GM12878 (cell line): Measurements from ENCODE around the gene MBD6. TPM values are rescaled to one million over a fixed set of nuclear protein-coding genes. Genes with fewer than 3 reads are reported as not detected.

Experiments used
- ATAC-seq: fragments of 200-7000 bp; cut with Tn5 transposase; 3 replicates; pipeline ENCODE4 v1.9.1; 2020; ENCODE audit warnings: mild to moderate bottlenecking, moderate library complexity
- BruUV-seq: library from RNA; stranded (reverse); fragments of 400-500 nt; replicated peaks from 2 replicates; lab custom pipeline; 2021; lab: Mats Ljungman, UMichigan
- CTCF ChIA-PET: fragments of 300-600 bp; sonication (Branson Sonifier 250); formaldehyde crosslinking; extraction: SDS; loops from one replicate; lab custom pipeline; 2021; ENCODE audit warnings: inconsistent platforms; lab: Yijun Ruan, JAX
- POLR2A ChIA-PET: fragments of 350-600 bp; formaldehyde crosslinking; extraction: SDS; loops from one replicate; lab custom pipeline; 2021; ENCODE audit warnings: inconsistent platforms; lab: Charles Lee
- RAD21 ChIA-PET: fragments of 300-600 bp; sonication (Branson Sonifier 250); formaldehyde crosslinking; loops from one replicate; lab custom pipeline; 2023; ENCODE audit warnings: antibody characterized with exemption; ENCODE audit not compliant: unreplicated experiment; lab: Charles Lee
- SMC1A ChIA-PET: fragments of 300-600 bp; sonication (Branson Sonifier 250); formaldehyde crosslinking; loops from one replicate; lab custom pipeline; 2023; ENCODE audit not compliant: unreplicated experiment, uncharacterized antibody; lab: Charles Lee
- DNase-seq: peaks from one replicate; pipeline ENCODE4 v3.0.0-alpha.2; 2011; ENCODE audit warnings: low read depth, low spot score
- FAIRE-seq: peaks from 3 replicates; lab custom pipeline; 2011; peaks lifted over from hg19 to GRCh38; lab: Jason Lieb, UNC
- H2AFZ ChIP-seq: 2 replicates; pipeline ENCODE4 v1.6.0; 2011; ENCODE audit warnings: low read depth, low read length, control low read depth; ENCODE audit not compliant: control insufficient read depth
- H3K27ac ChIP-seq: 2 replicates; pipeline ENCODE4 v1.5.1; 2011; ENCODE audit warnings: control low read depth; ENCODE audit not compliant: control insufficient read depth, insufficient read depth
- H3K27me3 ChIP-seq, 2 experiments: replicated peaks in 1 of 2; 2 replicates each; pipeline versions ENCODE4 v1.6.0 to v1.6.1; 2011; ENCODE audit warnings: low read length in 1 of 2; ENCODE audit not compliant: control insufficient read depth in 2 of 2, insufficient read depth in 2 of 2
- H3K36me3 ChIP-seq, 2 experiments: 2 replicates each; pipeline ENCODE4 v1.5.1; 2011; ENCODE audit warnings: low read length in 1 of 2; ENCODE audit not compliant: control insufficient read depth in 2 of 2, insufficient read depth in 2 of 2
- H3K4me1 ChIP-seq: 2 replicates; pipeline ENCODE4 v1.6.1; 2011; ENCODE audit warnings: mild to moderate bottlenecking, low read length, moderate library complexity, mixed read lengths; ENCODE audit not compliant: control insufficient read depth, insufficient read depth
- H3K4me2 ChIP-seq: 2 replicates; pipeline ENCODE4 v1.6.0; 2011; ENCODE audit warnings: control low read depth; ENCODE audit not compliant: control insufficient read depth, insufficient read depth
- H3K4me3 ChIP-seq: fragments of 200-600 bp; sonication (generic); 2 replicates; pipeline ENCODE4 v1.5.1; 2016
- H3K79me2 ChIP-seq: 2 replicates; pipeline ENCODE4 v1.6.0; 2011; ENCODE audit warnings: low read length; ENCODE audit not compliant: control insufficient read depth, insufficient read depth
- H3K9ac ChIP-seq: 2 replicates; pipeline ENCODE4 v1.8.0; 2011; ENCODE audit warnings: low read length, control low read depth, mixed read lengths; ENCODE audit not compliant: control insufficient read depth, insufficient read depth
- H3K9me3 ChIP-seq: replicated peaks from 3 replicates; pipeline ENCODE4 v1.5.1; 2011; ENCODE audit warnings: mild to moderate bottlenecking, low read length; ENCODE audit not compliant: control insufficient read depth, insufficient read depth
- H4K20me1 ChIP-seq: 2 replicates; pipeline ENCODE4 v1.6.0; 2011; ENCODE audit not compliant: control insufficient read depth, insufficient read depth
- BHLHE40 ChIP-seq, 2 experiments: fragments of 450-650 bp in 1 of 2; IDR thresholded peaks; 2 replicates each; pipeline ENCODE4 v1.6.1; 2011 to 2017; ENCODE audit warnings: low read depth in 2 of 2, borderline replicate concordance in 1 of 2, improper control_type of control experiment in 1 of 2, low read length in 1 of 2, mild to moderate bottlenecking in 1 of 2
- DPF2 ChIP-seq: fragments of 450-650 bp; IDR thresholded peaks from 2 replicates; pipeline ENCODE4 v1.6.1; 2017; ENCODE audit warnings: mild to moderate bottlenecking
- ETV6 ChIP-seq, 2 experiments: fragments of 450-650 bp in 1 of 2; IDR thresholded peaks in 1 of 2; conservative IDR thresholded peaks in 1 of 2; 2 replicates each; pipeline ENCODE4 v1.6.1; 2014; ENCODE audit warnings: antibody characterized with exemption in 1 of 2, borderline replicate concordance in 1 of 2, low read depth in 1 of 2, mild to moderate bottlenecking in 1 of 2, moderate library complexity in 1 of 2
- GATAD2B ChIP-seq: fragments of 450-650 bp; conservative IDR thresholded peaks from 2 replicates; pipeline ENCODE4 v1.6.1; 2017; ENCODE audit warnings: low read depth, mild to moderate bottlenecking, moderate library complexity
- IKZF1 ChIP-seq: fragments of 450-650 bp; conservative IDR thresholded peaks from 2 replicates; pipeline ENCODE4 v1.6.1; 2017; ENCODE audit warnings: antibody characterized with exemption, mild to moderate bottlenecking
- IRF4 ChIP-seq: IDR thresholded peaks from 2 replicates; pipeline ENCODE4 v1.6.1; 2011; ENCODE audit warnings: low read depth, low read length
- MTA3 ChIP-seq: IDR thresholded peaks from 2 replicates; pipeline ENCODE4 v1.6.1; 2012; ENCODE audit warnings: low read length, inconsistent platforms, borderline replicate concordance
- NFYA ChIP-seq: IDR thresholded peaks from 2 replicates; pipeline ENCODE4 v1.6.1; 2011; ENCODE audit warnings: low read depth, mild to moderate bottlenecking, low read length, improper control_type of control experiment, borderline replicate concordance
- RAD21 ChIP-seq: IDR thresholded peaks from 2 replicates; pipeline ENCODE4 v1.6.1; 2011; ENCODE audit warnings: mild to moderate bottlenecking, low read depth, low read length, moderate library complexity; ENCODE audit not compliant: insufficient read depth
- ZNF24 ChIP-seq: fragments of 450-650 bp; IDR thresholded peaks from 2 replicates; pipeline ENCODE4 v1.6.1; 2017; ENCODE audit warnings: antibody characterized with exemption, mild to moderate bottlenecking
- WGBS: methylation state at CpG from one replicate; pipeline ENCODE4 v1.1.6; 2016; ENCODE audit warnings: low lambda C conversion rate; ENCODE audit not compliant: insufficient replicate concordance, insufficient coverage; ENCODE audit errors: missing lambda C conversion rate; 5-methylcytosine and 5-hydroxymethylcytosine counted together
- in situ Hi-C: fragments of 300-500 bp; cut with MboI; formaldehyde crosslinking; loops from 9 replicates; pipeline ENCODE4 v1.14.3; 2018; ENCODE audit warnings: mixed read lengths
- intact Hi-C: fragments of 100-400 bp; cut with micrococcal nuclease; formaldehyde crosslinking; loops from one replicate; pipeline ENCODE4 v1.14.2; 2022; ENCODE audit not compliant: unreplicated experiment
- polyA plus RNA-seq, 11 experiments: library from polyadenylated mRNA; depleted of rRNA in 4 of 11; unstranded in 6 of 11; stranded (reverse) in 5 of 11; fragments of >200 nt; fragmentation: Nextera tagmentation in 4 of 11; fragmentation: Illumina TruSeq in 1 of 11; extraction: Ambion mirVana in 4 of 11; extraction: Trizol in 1 of 11; gene quantifications; 1 replicate in 1 of 11; 2 replicates in 10 of 11; pipeline versions ENCODE4 v1.2.1 to v1.2.3, GENCODE V29; 2011 to 2016; ENCODE audit warnings: inconsistent platforms in 2 of 11, missing spikeins in 2 of 11, low read depth in 1 of 11
- total RNA-seq, 4 experiments: library from RNA; depleted of rRNA in 3 of 4; stranded (reverse); fragments of >200 nt in 3 of 4; fragmentation: Illumina TruSeq in 1 of 4; extraction: Trizol in 1 of 4; gene quantifications; 2 replicates each; pipeline versions ENCODE4 v1.2.1 to v1.2.3, GENCODE V29; 2013 to 2021
- TF ChIP-seq, protein P1 (sequence below): IDR thresholded peaks from 2 replicates; pipeline ENCODE4 v1.6.1; 2012; ENCODE audit warnings: improper control_type of control experiment, low read depth, low read length; ENCODE audit not compliant: insufficient replicate concordance

The MBD6 gene
- total and polyA plus RNA-seq, 10 of the 15 experiments (the other 5 are each of a cell fraction or from before 2014, with no cell fraction given), result 1.5 to 52.7 (median 6.8) TPM

DNA sequence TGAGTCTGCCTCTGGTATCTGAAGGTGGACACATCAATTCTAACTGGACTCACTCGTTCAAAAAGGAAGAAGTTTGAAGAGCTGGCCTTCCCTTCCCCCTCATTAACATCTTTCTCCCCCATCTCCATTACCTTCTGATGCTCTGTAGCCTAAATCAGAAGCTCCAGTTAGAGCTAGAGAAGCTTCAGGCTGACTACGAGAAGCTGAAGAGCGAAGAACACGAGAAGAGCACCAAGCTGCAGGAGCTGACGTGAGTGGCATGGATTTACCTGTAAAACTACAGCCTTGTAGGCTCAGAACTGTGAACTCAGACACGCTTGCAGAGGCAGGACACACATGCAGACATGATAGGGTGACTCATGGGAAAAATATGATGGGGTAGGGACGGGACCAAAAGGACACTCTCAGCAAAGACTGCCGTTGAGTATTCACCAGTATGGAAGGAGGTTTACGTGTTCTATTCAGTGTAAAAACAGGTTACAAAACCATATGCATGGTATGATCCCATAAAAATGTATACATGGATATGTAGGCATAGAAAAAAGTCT lies 54.1 kb downstream of the MBD6 start:
- 25% methylated on average over 9 of the region's 9 CpGs for WGBS
- FAIRE-seq, result no peak

More for the DNA sequence above, 54.1 kb downstream of the MBD6 start:
- H2AFZ ChIP-seq, result no peak overlapping the region
- CTCF ChIA-PET, result interaction anchor here (0.7 to 2.2 kb wide), 4 partner anchors 15 to 169 kb away, joined by 3 to 7 read pairs (median 4); partner anchors contain the start of gene GLI1
- ATAC-seq (no peak), DNase-seq (no peak)
- H3K4me2 ChIP-seq, result no peak overlapping the region
- H3K79me2 ChIP-seq, result no peaks in the 10 kb centered on the region
- BruUV-seq, result no TSS peak
- TF ChIP-seq GATAD2B, result no peak
- no peak for TF ChIP-seq ETV6 (conservative IDR thresholded peaks at IDR 0.05 in 1 of 2, IDR thresholded peaks at IDR 0.05 in 1 of 2; ENCODE audit: borderline replicate concordance in 1 of 2, low read depth in 1 of 2)
- no peak for TF ChIP-seq MTA3
- TF ChIP-seq IRF4, result no peak
- TF ChIP-seq, protein P1, sequence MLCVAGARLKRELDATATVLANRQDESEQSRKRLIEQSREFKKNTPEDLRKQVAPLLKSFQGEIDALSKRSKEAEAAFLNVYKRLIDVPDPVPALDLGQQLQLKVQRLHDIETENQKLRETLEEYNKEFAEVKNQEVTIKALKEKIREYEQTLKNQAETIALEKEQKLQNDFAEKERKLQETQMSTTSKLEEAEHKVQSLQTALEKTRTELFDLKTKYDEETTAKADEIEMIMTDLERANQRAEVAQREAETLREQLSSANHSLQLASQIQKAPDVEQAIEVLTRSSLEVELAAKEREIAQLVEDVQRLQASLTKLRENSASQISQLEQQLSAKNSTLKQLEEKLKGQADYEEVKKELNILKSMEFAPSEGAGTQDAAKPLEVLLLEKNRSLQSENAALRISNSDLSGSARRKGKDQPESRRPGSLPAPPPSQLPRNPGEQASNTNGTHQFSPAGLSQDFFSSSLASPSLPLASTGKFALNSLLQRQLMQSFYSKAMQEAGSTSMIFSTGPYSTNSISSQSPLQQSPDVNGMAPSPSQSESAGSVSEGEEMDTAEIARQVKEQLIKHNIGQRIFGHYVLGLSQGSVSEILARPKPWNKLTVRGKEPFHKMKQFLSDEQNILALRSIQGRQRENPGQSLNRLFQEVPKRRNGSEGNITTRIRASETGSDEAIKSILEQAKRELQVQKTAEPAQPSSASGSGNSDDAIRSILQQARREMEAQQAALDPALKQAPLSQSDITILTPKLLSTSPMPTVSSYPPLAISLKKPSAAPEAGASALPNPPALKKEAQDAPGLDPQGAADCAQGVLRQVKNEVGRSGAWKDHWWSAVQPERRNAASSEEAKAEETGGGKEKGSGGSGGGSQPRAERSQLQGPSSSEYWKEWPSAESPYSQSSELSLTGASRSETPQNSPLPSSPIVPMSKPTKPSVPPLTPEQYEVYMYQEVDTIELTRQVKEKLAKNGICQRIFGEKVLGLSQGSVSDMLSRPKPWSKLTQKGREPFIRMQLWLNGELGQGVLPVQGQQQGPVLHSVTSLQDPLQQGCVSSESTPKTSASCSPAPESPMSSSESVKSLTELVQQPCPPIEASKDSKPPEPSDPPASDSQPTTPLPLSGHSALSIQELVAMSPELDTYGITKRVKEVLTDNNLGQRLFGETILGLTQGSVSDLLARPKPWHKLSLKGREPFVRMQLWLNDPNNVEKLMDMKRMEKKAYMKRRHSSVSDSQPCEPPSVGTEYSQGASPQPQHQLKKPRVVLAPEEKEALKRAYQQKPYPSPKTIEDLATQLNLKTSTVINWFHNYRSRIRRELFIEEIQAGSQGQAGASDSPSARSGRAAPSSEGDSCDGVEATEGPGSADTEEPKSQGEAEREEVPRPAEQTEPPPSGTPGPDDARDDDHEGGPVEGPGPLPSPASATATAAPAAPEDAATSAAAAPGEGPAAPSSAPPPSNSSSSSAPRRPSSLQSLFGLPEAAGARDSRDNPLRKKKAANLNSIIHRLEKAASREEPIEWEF, result no peak
- no peak for TF ChIP-seq DPF2
- TF ChIP-seq IKZF1, result no peak
- no peak for TF ChIP-seq ZNF24
- TF ChIP-seq NFYA, result no peak
- TF ChIP-seq RAD21, result no peak
- TF ChIP-seq BHLHE40 (IDR thresholded peaks at IDR 0.05; ENCODE audit: borderline replicate concordance in 1 of 2, low read depth in 2 of 2, low read length in 1 of 2), result no peak
- in situ Hi-C loops (no loop called here), intact Hi-C loops (no loop called here)
- RAD21 ChIA-PET, result no interaction called here
- no peaks in the 10 kb centered on the region for H4K20me1 ChIP-seq
- H3K27me3 ChIP-seq, result no peaks in the 10 kb centered on the region; a peak in 2 of 4 replicates
- no peak overlapping the region for H3K9ac ChIP-seq
- SMC1A ChIA-PET, result interaction anchor here (1.2 to 1.8 kb wide), 3 partner anchors 13 to 44 kb away, joined by 4 to 7 read pairs (median 6); partner anchors contain the start of gene PIP4K2C
- no peak overlapping the region for H3K4me3 ChIP-seq
- POLR2A ChIA-PET, result no interaction called here
- no peaks in the 10 kb centered on the region for H3K4me1 ChIP-seq
- no peak overlapping the region for H3K27ac ChIP-seq
- H3K36me3 ChIP-seq, result no peaks in the 10 kb centered on the region
- H3K9me3 ChIP-seq, result no peaks in the 10 kb centered on the region
